Panc1 (cell line): ENCODE results near the gene MLYCD.

ENCODE experiments used
- POLR2AphosphoS5 ChIP-seq: IDR thresholded peaks from 2 replicates; pipeline ENCODE4 v1.6.1; 2012; ENCODE audit warnings: mild to moderate bottlenecking, low read depth, low read length, moderate library complexity
- SIN3A ChIP-seq: IDR thresholded peaks from 2 replicates; pipeline ENCODE4 v1.6.1; 2012; ENCODE audit warnings: low read depth, mild to moderate bottlenecking, low read length, moderate library complexity, borderline replicate concordance; ENCODE audit not compliant: insufficient read depth
- TCF7L2 ChIP-seq: IDR thresholded peaks from 2 replicates; pipeline ENCODE4 v1.6.1; 2011; ENCODE audit warnings: mild to moderate bottlenecking, low read depth, low read length, inconsistent platforms
- TF ChIP-seq, protein P1 (sequence below): fragments of 450-650 bp; IDR thresholded peaks from 2 replicates; pipeline ENCODE4 v1.5.1; 2017; ENCODE audit warnings: mild to moderate bottlenecking
- TF ChIP-seq, protein P2 (sequence below), 2 experiments: IDR thresholded peaks; 2 replicates each; pipeline ENCODE4 v1.6.1; 2011 to 2012; ENCODE audit warnings: low read depth in 2 of 2, control low read depth in 1 of 2, low read length in 1 of 2, mild to moderate bottlenecking in 1 of 2, moderate library complexity in 1 of 2; ENCODE audit not compliant: insufficient read depth in 1 of 2

DNA sequence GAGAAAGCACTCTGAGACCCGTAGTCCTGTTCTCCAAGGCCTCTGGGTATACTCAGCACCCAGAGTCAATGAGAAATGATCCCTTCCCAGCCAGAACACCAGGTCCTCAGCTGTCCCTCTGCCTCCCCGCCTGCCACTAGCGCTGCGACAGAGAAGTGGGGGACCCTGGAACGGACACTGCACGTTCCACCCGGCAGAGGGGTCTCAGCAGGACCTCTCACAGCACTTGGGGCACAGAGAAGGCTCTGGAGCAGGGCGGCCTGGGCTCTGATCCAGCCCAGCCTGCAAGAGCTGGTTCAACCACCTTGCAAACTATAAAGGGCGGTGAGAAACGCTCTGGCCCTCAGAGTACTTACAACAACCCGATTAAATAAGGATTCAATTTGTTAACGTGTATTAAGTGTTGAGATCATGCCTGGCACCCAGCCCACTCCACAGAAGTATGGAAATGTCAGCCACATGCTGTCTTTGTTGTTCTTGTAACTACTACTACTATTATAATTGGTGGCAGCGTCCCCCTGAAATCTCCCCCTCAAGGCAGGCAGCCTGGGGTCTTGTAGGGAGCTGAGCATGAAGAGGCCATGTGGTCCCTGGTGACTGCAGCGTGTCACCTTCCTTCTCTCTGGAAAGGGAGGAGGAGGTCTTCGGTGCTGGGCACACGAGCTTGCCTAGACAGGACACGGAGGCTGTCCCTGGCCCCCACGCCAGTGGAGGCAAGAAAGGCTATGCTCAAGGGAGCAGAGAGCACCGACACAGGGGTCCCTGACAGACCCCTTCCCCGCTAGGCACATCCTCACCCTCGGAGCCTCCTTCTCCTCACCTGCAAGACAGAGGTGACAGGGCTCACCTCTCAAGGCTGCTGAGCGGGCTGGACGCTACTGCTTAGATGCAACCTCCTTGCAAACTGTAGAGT is 56.6 kb downstream of the MLYCD start:
- TF ChIP-seq, protein P1, sequence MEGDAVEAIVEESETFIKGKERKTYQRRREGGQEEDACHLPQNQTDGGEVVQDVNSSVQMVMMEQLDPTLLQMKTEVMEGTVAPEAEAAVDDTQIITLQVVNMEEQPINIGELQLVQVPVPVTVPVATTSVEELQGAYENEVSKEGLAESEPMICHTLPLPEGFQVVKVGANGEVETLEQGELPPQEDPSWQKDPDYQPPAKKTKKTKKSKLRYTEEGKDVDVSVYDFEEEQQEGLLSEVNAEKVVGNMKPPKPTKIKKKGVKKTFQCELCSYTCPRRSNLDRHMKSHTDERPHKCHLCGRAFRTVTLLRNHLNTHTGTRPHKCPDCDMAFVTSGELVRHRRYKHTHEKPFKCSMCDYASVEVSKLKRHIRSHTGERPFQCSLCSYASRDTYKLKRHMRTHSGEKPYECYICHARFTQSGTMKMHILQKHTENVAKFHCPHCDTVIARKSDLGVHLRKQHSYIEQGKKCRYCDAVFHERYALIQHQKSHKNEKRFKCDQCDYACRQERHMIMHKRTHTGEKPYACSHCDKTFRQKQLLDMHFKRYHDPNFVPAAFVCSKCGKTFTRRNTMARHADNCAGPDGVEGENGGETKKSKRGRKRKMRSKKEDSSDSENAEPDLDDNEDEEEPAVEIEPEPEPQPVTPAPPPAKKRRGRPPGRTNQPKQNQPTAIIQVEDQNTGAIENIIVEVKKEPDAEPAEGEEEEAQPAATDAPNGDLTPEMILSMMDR: no peak
- TF ChIP-seq, protein P2, sequence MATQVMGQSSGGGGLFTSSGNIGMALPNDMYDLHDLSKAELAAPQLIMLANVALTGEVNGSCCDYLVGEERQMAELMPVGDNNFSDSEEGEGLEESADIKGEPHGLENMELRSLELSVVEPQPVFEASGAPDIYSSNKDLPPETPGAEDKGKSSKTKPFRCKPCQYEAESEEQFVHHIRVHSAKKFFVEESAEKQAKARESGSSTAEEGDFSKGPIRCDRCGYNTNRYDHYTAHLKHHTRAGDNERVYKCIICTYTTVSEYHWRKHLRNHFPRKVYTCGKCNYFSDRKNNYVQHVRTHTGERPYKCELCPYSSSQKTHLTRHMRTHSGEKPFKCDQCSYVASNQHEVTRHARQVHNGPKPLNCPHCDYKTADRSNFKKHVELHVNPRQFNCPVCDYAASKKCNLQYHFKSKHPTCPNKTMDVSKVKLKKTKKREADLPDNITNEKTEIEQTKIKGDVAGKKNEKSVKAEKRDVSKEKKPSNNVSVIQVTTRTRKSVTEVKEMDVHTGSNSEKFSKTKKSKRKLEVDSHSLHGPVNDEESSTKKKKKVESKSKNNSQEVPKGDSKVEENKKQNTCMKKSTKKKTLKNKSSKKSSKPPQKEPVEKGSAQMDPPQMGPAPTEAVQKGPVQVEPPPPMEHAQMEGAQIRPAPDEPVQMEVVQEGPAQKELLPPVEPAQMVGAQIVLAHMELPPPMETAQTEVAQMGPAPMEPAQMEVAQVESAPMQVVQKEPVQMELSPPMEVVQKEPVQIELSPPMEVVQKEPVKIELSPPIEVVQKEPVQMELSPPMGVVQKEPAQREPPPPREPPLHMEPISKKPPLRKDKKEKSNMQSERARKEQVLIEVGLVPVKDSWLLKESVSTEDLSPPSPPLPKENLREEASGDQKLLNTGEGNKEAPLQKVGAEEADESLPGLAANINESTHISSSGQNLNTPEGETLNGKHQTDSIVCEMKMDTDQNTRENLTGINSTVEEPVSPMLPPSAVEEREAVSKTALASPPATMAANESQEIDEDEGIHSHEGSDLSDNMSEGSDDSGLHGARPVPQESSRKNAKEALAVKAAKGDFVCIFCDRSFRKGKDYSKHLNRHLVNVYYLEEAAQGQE (IDR thresholded peaks at IDR 0.05; ENCODE audit: insufficient read depth in 1 of 2, low read depth in 2 of 2, low read length in 1 of 2): no peak
- TF ChIP-seq POLR2AphosphoS5: no peak
- no peak for TF ChIP-seq SIN3A
- TF ChIP-seq TCF7L2: no peak
